Breast epithelium (tissue), 4 donors: ENCODE measurements around the gene SAMD7. TPM values are rescaled to one million over a fixed set of nuclear protein-coding genes. Genes with fewer than 3 reads are reported as not detected.

Source experiments
- DNase-seq, 2 donors: peaks; one replicate each; pipeline ENCODE4 v3.0.0-alpha.2; 2019; ENCODE audit warnings: low spot score in 2 of 2
- H3K27ac ChIP-seq, 2 donors: fragments of 200-600 bp; sonication (generic) in 1 of 2; one replicate each; pipeline ENCODE4 v1.5.1; 2016 to 2019; ENCODE audit warnings: mild to moderate bottlenecking in 1 of 2
- H3K27me3 ChIP-seq, 2 donors: fragments of 200-600 bp; sonication (generic) in 1 of 2; one replicate each; pipeline versions ENCODE4 v1.5.1 to v1.6.0; 2017 to 2019; ENCODE audit warnings: control low read depth in 1 of 2, mild to moderate bottlenecking in 1 of 2
- H3K36me3 ChIP-seq: fragments of 200-600 bp; one replicate; pipeline ENCODE4 v1.5.1; 2019
- H3K4me1 ChIP-seq, 2 donors: fragments of 200-600 bp; sonication (generic); one replicate each; pipeline ENCODE4 v1.5.1; 2016 to 2019; ENCODE audit warnings: control low read depth in 1 of 2
- H3K4me3 ChIP-seq, 3 donors: fragments of 200-600 bp; sonication (generic); 1 replicate in 2 of 3; 2 replicates in 1 of 3; pipeline ENCODE4 v1.5.1; 2016 to 2019; ENCODE audit warnings: mild to moderate bottlenecking in 3 of 3, moderate library complexity in 2 of 3
- H3K9me3 ChIP-seq, 2 donors: fragments of 200-600 bp; sonication (generic) in 1 of 2; one replicate each; pipeline ENCODE4 v1.5.1; 2016 to 2019; ENCODE audit warnings: control low read depth in 1 of 2
- CTCF ChIP-seq, 3 donors: fragments of 450-650 bp; IDR thresholded peaks; one replicate each; pipeline ENCODE4 v1.5.1; 2016 to 2017; ENCODE audit warnings: antibody characterized with exemption in 3 of 3, mild to moderate bottlenecking in 3 of 3, moderate library complexity in 3 of 3
- POLR2A ChIP-seq: fragments of 450-650 bp; IDR thresholded peaks from one replicate; pipeline ENCODE4 v1.6.1; 2016; ENCODE audit warnings: antibody characterized with exemption, mild to moderate bottlenecking, moderate library complexity
- POLR2AphosphoS5 ChIP-seq, 3 donors: sonication (generic); formaldehyde crosslinking; IDR thresholded peaks; one replicate each; pipeline ENCODE4 v1.6.1; 2017; ENCODE audit warnings: antibody characterized with exemption in 3 of 3
- intact Hi-C: fragments of 100-400 bp; cut with DNase I; formaldehyde crosslinking; loops from one replicate; pipeline ENCODE4 v1.15.1; 2023; ENCODE audit warnings: low total_unique reads
- total RNA-seq, 3 donors: library from RNA; depleted of rRNA; stranded (reverse); fragments of >200 nt; gene quantifications; one replicate each; pipeline ENCODE4 v1.1.0, GENCODE V29; 2016

The SAMD7 gene
- total RNA-seq, 3 donors from 2014 or later = under 0.01 TPM; not detected in 2

GRCh38 chr3:169969174-169970095 is 58.1 kb downstream of the SAMD7 start:
- H3K36me3 ChIP-seq = no peaks in the 10 kb centered on the region
- H3K27ac ChIP-seq = no peak overlapping the region
- H3K4me1 ChIP-seq = peaks cover 0 to 5% of the 10 kb centered on the region in 2 donors
- DNase-seq = no peak
- no peak overlapping the region for H3K4me3 ChIP-seq
- TF ChIP-seq CTCF (IDR thresholded peaks at IDR 0.05) = no peak
- TF ChIP-seq POLR2AphosphoS5 (IDR thresholded peaks at IDR 0.05) = no peak
- TF ChIP-seq POLR2A = no peak
- no peaks in the 10 kb centered on the region for H3K27me3 ChIP-seq
- H3K9me3 ChIP-seq = no peaks in the 10 kb centered on the region
- intact Hi-C loops = no loop called here

GRCh38 chr3:169970847-169971246 is 59.5 kb downstream of the SAMD7 start:
- no peak overlapping the region for H3K27ac ChIP-seq
- H3K27me3 ChIP-seq = no peaks in the 10 kb centered on the region
- H3K36me3 ChIP-seq = no peaks in the 10 kb centered on the region
- no peak for TF ChIP-seq POLR2A
- no peak for TF ChIP-seq CTCF (IDR thresholded peaks at IDR 0.05)
- no peak for TF ChIP-seq POLR2AphosphoS5 (IDR thresholded peaks at IDR 0.05)
- DNase-seq = no peak
- H3K9me3 ChIP-seq = no peaks in the 10 kb centered on the region
- peaks cover 0 to 5% of the 10 kb centered on the region in 2 donors for H3K4me1 ChIP-seq
- intact Hi-C loops = no loop called here
- H3K4me3 ChIP-seq = no peak overlapping the region

GRCh38 chr3:169971522-169971921 is 60.1 kb downstream of the SAMD7 start:
- no peak overlapping the region for H3K27ac ChIP-seq
- no peaks in the 10 kb centered on the region for H3K36me3 ChIP-seq
- TF ChIP-seq CTCF (IDR thresholded peaks at IDR 0.05) (no peak), POLR2AphosphoS5 (IDR thresholded peaks at IDR 0.05) (no peak), POLR2A (no peak)
- H3K4me1 ChIP-seq = peaks cover 0 to 5% of the 10 kb centered on the region in 2 donors
- intact Hi-C loops = no loop called here
- H3K9me3 ChIP-seq = no peaks in the 10 kb centered on the region
- no peaks in the 10 kb centered on the region for H3K27me3 ChIP-seq
- H3K4me3 ChIP-seq = no peak overlapping the region
- DNase-seq = no peak

GRCh38 chr3:169980055-169980454 is 68.7 kb downstream of the SAMD7 start:
- DNase-seq = no peak
- TF ChIP-seq CTCF (IDR thresholded peaks at IDR 0.05) (no peak), POLR2AphosphoS5 (IDR thresholded peaks at IDR 0.05) (no peak), POLR2A (no peak)

GRCh38 chr3:169984292-169984691 is 72.9 kb downstream of the SAMD7 start:
- TF ChIP-seq CTCF (IDR thresholded peaks at IDR 0.05) = no peak
- no peak for TF ChIP-seq POLR2AphosphoS5 (IDR thresholded peaks at IDR 0.05)
- no peak for TF ChIP-seq POLR2A

More at GRCh38 chr3:169980055-169980454, 68.7 kb downstream of the SAMD7 start:
- H3K27ac ChIP-seq = no peak overlapping the region
- intact Hi-C loops = no loop called here
- H3K36me3 ChIP-seq = peaks cover 19% of the 10 kb centered on the region
- no peaks in the 10 kb centered on the region for H3K9me3 ChIP-seq
- H3K4me3 ChIP-seq = no peak overlapping the region
- no peaks in the 10 kb centered on the region for H3K4me1 ChIP-seq
- H3K27me3 ChIP-seq = no peaks in the 10 kb centered on the region

More at GRCh38 chr3:169984292-169984691, 72.9 kb downstream of the SAMD7 start:
- intact Hi-C loops = no loop called here
- no peaks in the 10 kb centered on the region for H3K27me3 ChIP-seq
- peaks cover 24% of the 10 kb centered on the region for H3K36me3 ChIP-seq
- no peak overlapping the region for H3K4me3 ChIP-seq
- no peak overlapping the region for H3K27ac ChIP-seq
- H3K4me1 ChIP-seq = no peaks in the 10 kb centered on the region
- no peak for DNase-seq
- no peaks in the 10 kb centered on the region for H3K9me3 ChIP-seq
